Neural progenitor cell (in vitro differentiated cells): ENCODE measurements around the gene MUCL3. TPM values are rescaled to one million over a fixed set of nuclear protein-coding genes. Genes with fewer than 3 reads are reported as not detected.

Experiments used
- DNase-seq: peaks from one replicate; pipeline ENCODE4 v3.0.0-alpha.2; 2016; ENCODE audit warnings: low spot score
- H2AFZ ChIP-seq: fragments of 200-600 bp; sonication (generic); replicated peaks from 2 replicates; pipeline ENCODE4 v1.6.1; 2016; ENCODE audit warnings: antibody characterized with exemption
- H3F3A ChIP-seq: fragments of 200-600 bp; sonication (generic); 2 replicates; pipeline ENCODE4 v1.6.1; 2016; ENCODE audit warnings: antibody characterized with exemption, low read depth
- H3K27ac ChIP-seq: fragments of 200-600 bp; sonication (generic); 2 replicates; pipeline ENCODE4 v1.5.1; 2016; ENCODE audit warnings: mild to moderate bottlenecking
- H3K27me3 ChIP-seq: fragments of 200-600 bp; sonication (generic); 2 replicates; pipeline ENCODE4 v1.6.1; 2016; ENCODE audit warnings: mild to moderate bottlenecking, moderate library complexity
- H3K36me3 ChIP-seq: fragments of 200-600 bp; sonication (generic); 2 replicates; pipeline ENCODE4 v1.5.1; 2016
- H3K4me1 ChIP-seq: fragments of 200-600 bp; sonication (generic); 2 replicates; pipeline ENCODE4 v1.6.1; 2016; ENCODE audit warnings: mixed run types
- H3K4me2 ChIP-seq: fragments of 200-600 bp; sonication (generic); 2 replicates; pipeline ENCODE4 v1.6.1; 2016
- H3K4me3 ChIP-seq: fragments of 200-600 bp; sonication (generic); 2 replicates; pipeline ENCODE4 v1.5.1; 2016
- H3K79me2 ChIP-seq: fragments of 200-600 bp; sonication (generic); 2 replicates; pipeline ENCODE4 v1.6.1; 2016; ENCODE audit warnings: low read depth
- H3K9ac ChIP-seq: fragments of 200-600 bp; sonication (generic); 2 replicates; pipeline ENCODE4 v1.6.1; 2016
- H3K9me3 ChIP-seq: fragments of 200-600 bp; sonication (generic); 2 replicates; pipeline ENCODE4 v1.5.1; 2016; ENCODE audit warnings: low read depth
- H4K20me1 ChIP-seq: fragments of 200-600 bp; sonication (generic); 2 replicates; pipeline ENCODE4 v1.6.1; 2016; ENCODE audit warnings: low read depth
- H3K27ac Mint-ChIP-seq: 3 replicates; pipeline ENCODE4 v1.8.0; 2021; ENCODE audit warnings: mixed read lengths
- H3K27me3 Mint-ChIP-seq: 2 replicates; pipeline ENCODE4 v1.8.0; 2022; ENCODE audit warnings: low read depth, mild to moderate bottlenecking, inconsistent platforms, moderate library complexity, mixed read lengths; ENCODE audit not compliant: insufficient read depth
- H3K36me3 Mint-ChIP-seq: 3 replicates; pipeline ENCODE4 v1.8.0; 2021; ENCODE audit warnings: mixed read lengths
- H3K4me1 Mint-ChIP-seq: 3 replicates; pipeline ENCODE4 v1.8.0; 2021; ENCODE audit warnings: mixed read lengths
- H3K4me3 Mint-ChIP-seq: 3 replicates; pipeline ENCODE4 v1.8.0; 2021; ENCODE audit warnings: mild to moderate bottlenecking, moderate library complexity, mixed read lengths
- H3K9me3 Mint-ChIP-seq: 3 replicates; pipeline ENCODE4 v1.8.0; 2020; ENCODE audit warnings: mixed read lengths
- CTCF ChIP-seq: fragments of 200-600 bp; sonication (generic); IDR thresholded peaks from 2 replicates; pipeline ENCODE4 v1.5.1; 2017; ENCODE audit warnings: antibody characterized with exemption, mild to moderate bottlenecking
- EZH2 ChIP-seq: fragments of 200-600 bp; sonication (generic); IDR thresholded peaks from 2 replicates; pipeline ENCODE4 v1.6.1; 2017; ENCODE audit warnings: antibody characterized with exemption, mild to moderate bottlenecking, moderate library complexity
- EZH2phosphoT487 ChIP-seq: fragments of 200-600 bp; sonication (generic); IDR thresholded peaks from 2 replicates; pipeline ENCODE4 v1.6.1; 2017; ENCODE audit warnings: antibody characterized with exemption
- total RNA-seq: library from RNA; depleted of rRNA; stranded (reverse); fragments of >200 nt; gene quantifications from 2 replicates; pipeline ENCODE4 v1.2.3, GENCODE V29; 2015; ENCODE audit warnings: low replicate concordance

The MUCL3 gene
- total RNA-seq, 1 donor from 2014 or later = not detected

GRCh38 chr6:30894935-30895334, 45.8 kb upstream of the MUCL3 start:
- Histone ChIP-seq H4K20me1 (peaks cover 59% of the 10 kb centered on the region), H2AFZ (no peak overlapping the region), H3K79me2 (peaks cover 36% of the 10 kb centered on the region), H3K36me3 (no peaks in the 10 kb centered on the region), H3F3A (peaks cover 23% of the 10 kb centered on the region), H3K4me2 (no peak overlapping the region), H3K9ac (no peak overlapping the region), H3K4me1 (peaks cover 25% of the 10 kb centered on the region), H3K4me3 (no peak overlapping the region), H3K27me3 (no peaks in the 10 kb centered on the region), H3K27ac (no peak overlapping the region), H3K9me3 (no peaks in the 10 kb centered on the region)
- Mint-ChIP-seq H3K36me3 (peaks cover 37% of the 10 kb centered on the region), H3K27me3 (peaks cover 5% of the 10 kb centered on the region), H3K4me1 (peaks cover 12% of the 10 kb centered on the region), H3K4me3 (no peak overlapping the region), H3K27ac (no peak overlapping the region), H3K9me3 (no peaks in the 10 kb centered on the region)
- TF ChIP-seq EZH2 (no peak), EZH2phosphoT487 (no peak), CTCF (no peak)
- DNase-seq = no peak

GRCh38 chr6:30895343-30895742, 45.4 kb upstream of the MUCL3 start:
- H3K27me3 Mint-ChIP-seq = peaks cover 5% of the 10 kb centered on the region
- Histone ChIP-seq H3K27ac (peak overlapping the region; percentile 27), H3K9ac (no peak overlapping the region), H3K27me3 (no peaks in the 10 kb centered on the region), H3K4me3 (no peak overlapping the region), H3K9me3 (no peaks in the 10 kb centered on the region), H3K79me2 (peaks cover 32% of the 10 kb centered on the region), H3K36me3 (no peaks in the 10 kb centered on the region), H4K20me1 (peaks cover 54% of the 10 kb centered on the region), H2AFZ (no peak overlapping the region), H3K4me2 (no peak overlapping the region), H3F3A (peaks cover 27% of the 10 kb centered on the region), H3K4me1 (peaks cover 20% of the 10 kb centered on the region)
- DNase-seq = no peak
- H3K27ac Mint-ChIP-seq = no peak overlapping the region
- TF ChIP-seq CTCF (no peak), EZH2 (no peak), EZH2phosphoT487 (no peak)
- peaks cover 32% of the 10 kb centered on the region for H3K36me3 Mint-ChIP-seq
- H3K9me3 Mint-ChIP-seq = no peaks in the 10 kb centered on the region
- no peak overlapping the region for H3K4me3 Mint-ChIP-seq
- H3K4me1 Mint-ChIP-seq = peaks cover 9% of the 10 kb centered on the region

- Histone ChIP-seq H4K20me1 (peaks cover 43% of the 10 kb centered on the region), H3K4me1 (peaks cover 19% of the 10 kb centered on the region), H2AFZ (no peak overlapping the region), H3K36me3 (no peaks in the 10 kb centered on the region), H3K4me2 (no peak overlapping the region), H3K9ac (no peak overlapping the region), H3K4me3 (no peak overlapping the region), H3K27me3 (no peaks in the 10 kb centered on the region), H3K79me2 (peaks cover 20% of the 10 kb centered on the region), H3K27ac (peak overlapping the region; percentile 27), H3F3A (peaks cover 39% of the 10 kb centered on the region), H3K9me3 (no peaks in the 10 kb centered on the region)
- H3K4me1 Mint-ChIP-seq = peaks cover 7% of the 10 kb centered on the region
- TF ChIP-seq EZH2phosphoT487 (no peak), CTCF (no peak), EZH2 (no peak)
- H3K9me3 Mint-ChIP-seq = no peaks in the 10 kb centered on the region
- peaks cover 29% of the 10 kb centered on the region for H3K36me3 Mint-ChIP-seq
- no peak overlapping the region for H3K4me3 Mint-ChIP-seq
- DNase-seq = no peak
- H3K27ac Mint-ChIP-seq = no peak overlapping the region
- H3K27me3 Mint-ChIP-seq = peaks cover 4% of the 10 kb centered on the region
Observed at GRCh38 chr6:30896541-30896940, 44.2 kb upstream of the MUCL3 start.
